ENCODE measurements around the gene NR2E1.

The NR2E1 gene

GRCh38 chr6:108168090-108168463, 2.3 kb downstream of the NR2E1 start:
- H3K9ac ChIP-seq (ENCODE audit: low read depth, low read length), result no peak overlapping the region
- no peaks in the 10 kb centered on the region for H3K9me3 ChIP-seq (replicated peaks; ENCODE audit: low read length)
- peaks cover 14% of the 10 kb centered on the region for H3K4me1 ChIP-seq (ENCODE audit: control insufficient read depth, insufficient read depth, low read length)
- no peaks in the 10 kb centered on the region for H3K36me3 ChIP-seq (ENCODE audit: insufficient read depth, low read length)
- no peak overlapping the region for H3K4me3 ChIP-seq (ENCODE audit: low read length)
- H3K4me2 ChIP-seq (ENCODE audit: low read length), result peak overlapping the region; percentile 59
- H3K27me3 ChIP-seq (ENCODE audit: control insufficient read depth, insufficient read depth, low read length), result peaks cover 98% of the 10 kb centered on the region

GRCh38 chr6:108168501-108169463, 3.0 kb downstream of the NR2E1 start:
- H3K27me3 ChIP-seq (ENCODE audit: control insufficient read depth, insufficient read depth, low read length), result peaks cover 98% of the 10 kb centered on the region
- no peak overlapping the region for H3K4me3 ChIP-seq (ENCODE audit: low read length)
- peaks cover 14% of the 10 kb centered on the region for H3K4me1 ChIP-seq (ENCODE audit: control insufficient read depth, insufficient read depth, low read length)
- H3K36me3 ChIP-seq (ENCODE audit: insufficient read depth, low read length), result no peaks in the 10 kb centered on the region
- H3K9me3 ChIP-seq (replicated peaks; ENCODE audit: low read length), result no peaks in the 10 kb centered on the region
- H3K9ac ChIP-seq (ENCODE audit: low read depth, low read length), result no peak overlapping the region
- peak overlapping the region; percentile 59 for H3K4me2 ChIP-seq (ENCODE audit: low read length)

GRCh38 chr6:108169464-108170331, 3.9 kb downstream of the NR2E1 start:
- H3K9ac ChIP-seq (ENCODE audit: low read depth, low read length), result no peak overlapping the region
- H3K9me3 ChIP-seq (replicated peaks; ENCODE audit: low read length), result no peaks in the 10 kb centered on the region
- H3K36me3 ChIP-seq (ENCODE audit: insufficient read depth, low read length), result no peaks in the 10 kb centered on the region
- H3K4me1 ChIP-seq (ENCODE audit: control insufficient read depth, insufficient read depth, low read length), result peaks cover 14% of the 10 kb centered on the region
- peaks cover 98% of the 10 kb centered on the region for H3K27me3 ChIP-seq (ENCODE audit: control insufficient read depth, insufficient read depth, low read length)
- H3K4me2 ChIP-seq (ENCODE audit: low read length), result peak overlapping the region; percentile 59
- H3K4me3 ChIP-seq (ENCODE audit: low read length), result no peak overlapping the region

- H3K4me1 ChIP-seq (ENCODE audit: control insufficient read depth, insufficient read depth, low read length), result peaks cover 9% of the 10 kb centered on the region
- H3K27me3 ChIP-seq (ENCODE audit: control insufficient read depth, insufficient read depth, low read length), result peaks cover 98% of the 10 kb centered on the region
- no peaks in the 10 kb centered on the region for H3K36me3 ChIP-seq (ENCODE audit: insufficient read depth, low read length)
- H3K4me3 ChIP-seq (ENCODE audit: low read length), result no peak overlapping the region
- no peak overlapping the region for H3K9ac ChIP-seq (ENCODE audit: low read depth, low read length)
- H3K4me2 ChIP-seq (ENCODE audit: low read length), result no peak overlapping the region
- H3K9me3 ChIP-seq (replicated peaks; ENCODE audit: low read length), result no peaks in the 10 kb centered on the region
Measured at GRCh38 chr6:108170332-108171290, 4.8 kb downstream of the NR2E1 start.

GRCh38 chr6:108171291-108171917, 5.6 kb downstream of the NR2E1 start:
- H3K9ac ChIP-seq (ENCODE audit: low read depth, low read length), result no peak overlapping the region

GRCh38 chr6:108171918-108172516, 6.2 kb downstream of the NR2E1 start:
- no peaks in the 10 kb centered on the region for H3K4me1 ChIP-seq (ENCODE audit: control insufficient read depth, insufficient read depth, low read length)
- no peaks in the 10 kb centered on the region for H3K36me3 ChIP-seq (ENCODE audit: insufficient read depth, low read length)
- no peak overlapping the region for H3K9ac ChIP-seq (ENCODE audit: low read depth, low read length)
- H3K9me3 ChIP-seq (replicated peaks; ENCODE audit: low read length), result no peaks in the 10 kb centered on the region
- no peak overlapping the region for H3K4me3 ChIP-seq (ENCODE audit: low read length)
- H3K4me2 ChIP-seq (ENCODE audit: low read length), result no peak overlapping the region
- H3K27me3 ChIP-seq (ENCODE audit: control insufficient read depth, insufficient read depth, low read length), result peaks cover 98% of the 10 kb centered on the region

More at GRCh38 chr6:108171291-108171917, 5.6 kb downstream of the NR2E1 start:
- peaks cover 98% of the 10 kb centered on the region for H3K27me3 ChIP-seq (ENCODE audit: control insufficient read depth, insufficient read depth, low read length)
- peaks cover 3% of the 10 kb centered on the region for H3K4me1 ChIP-seq (ENCODE audit: control insufficient read depth, insufficient read depth, low read length)
- H3K4me2 ChIP-seq (ENCODE audit: low read length), result no peak overlapping the region
- H3K36me3 ChIP-seq (ENCODE audit: insufficient read depth, low read length), result no peaks in the 10 kb centered on the region
- no peak overlapping the region for H3K4me3 ChIP-seq (ENCODE audit: low read length)
- H3K9me3 ChIP-seq (replicated peaks; ENCODE audit: low read length), result no peaks in the 10 kb centered on the region

- Histone ChIP-seq H3K27me3 (ENCODE audit: control insufficient read depth, insufficient read depth, low read length) (peaks cover 97% of the 10 kb centered on the region), H3K4me2 (ENCODE audit: low read length) (peak overlapping the region; percentile 41), H3K9ac (ENCODE audit: low read depth, low read length) (no peak overlapping the region), H3K36me3 (ENCODE audit: insufficient read depth, low read length) (no peaks in the 10 kb centered on the region), H3K4me1 (ENCODE audit: control insufficient read depth, insufficient read depth, low read length) (no peaks in the 10 kb centered on the region), H3K4me3 (ENCODE audit: low read length) (no peak overlapping the region), H3K9me3 (replicated peaks; ENCODE audit: low read length) (no peaks in the 10 kb centered on the region)
Measured at GRCh38 chr6:108174371-108175175, 8.8 kb downstream of the NR2E1 start.

GRCh38 chr6:108175176-108175591, 9.4 kb downstream of the NR2E1 start:
- no peak overlapping the region for H3K9ac ChIP-seq (ENCODE audit: low read depth, low read length)
- no peak overlapping the region for H3K4me3 ChIP-seq (ENCODE audit: low read length)
- peaks cover 98% of the 10 kb centered on the region for H3K27me3 ChIP-seq (ENCODE audit: control insufficient read depth, insufficient read depth, low read length)

GRCh38 chr6:108175592-108176279, 9.9 kb downstream of the NR2E1 start:
- Histone ChIP-seq H3K4me3 (ENCODE audit: low read length) (no peak overlapping the region), H3K27me3 (ENCODE audit: control insufficient read depth, insufficient read depth, low read length) (peaks cover 98% of the 10 kb centered on the region), H3K9me3 (replicated peaks; ENCODE audit: low read length) (no peaks in the 10 kb centered on the region), H3K9ac (ENCODE audit: low read depth, low read length) (no peak overlapping the region), H3K4me1 (ENCODE audit: control insufficient read depth, insufficient read depth, low read length) (no peaks in the 10 kb centered on the region), H3K36me3 (ENCODE audit: insufficient read depth, low read length) (no peaks in the 10 kb centered on the region), H3K4me2 (ENCODE audit: low read length) (peak overlapping the region; percentile 50)

More at GRCh38 chr6:108175176-108175591, 9.4 kb downstream of the NR2E1 start:
- Histone ChIP-seq H3K4me2 (ENCODE audit: low read length) (peak overlapping the region; percentile 50), H3K36me3 (ENCODE audit: insufficient read depth, low read length) (no peaks in the 10 kb centered on the region), H3K9me3 (replicated peaks; ENCODE audit: low read length) (no peaks in the 10 kb centered on the region), H3K4me1 (ENCODE audit: control insufficient read depth, insufficient read depth, low read length) (no peaks in the 10 kb centered on the region)
